Measurements from ENCODE around the gene NIM1K.

NIM1K gene

DNA sequence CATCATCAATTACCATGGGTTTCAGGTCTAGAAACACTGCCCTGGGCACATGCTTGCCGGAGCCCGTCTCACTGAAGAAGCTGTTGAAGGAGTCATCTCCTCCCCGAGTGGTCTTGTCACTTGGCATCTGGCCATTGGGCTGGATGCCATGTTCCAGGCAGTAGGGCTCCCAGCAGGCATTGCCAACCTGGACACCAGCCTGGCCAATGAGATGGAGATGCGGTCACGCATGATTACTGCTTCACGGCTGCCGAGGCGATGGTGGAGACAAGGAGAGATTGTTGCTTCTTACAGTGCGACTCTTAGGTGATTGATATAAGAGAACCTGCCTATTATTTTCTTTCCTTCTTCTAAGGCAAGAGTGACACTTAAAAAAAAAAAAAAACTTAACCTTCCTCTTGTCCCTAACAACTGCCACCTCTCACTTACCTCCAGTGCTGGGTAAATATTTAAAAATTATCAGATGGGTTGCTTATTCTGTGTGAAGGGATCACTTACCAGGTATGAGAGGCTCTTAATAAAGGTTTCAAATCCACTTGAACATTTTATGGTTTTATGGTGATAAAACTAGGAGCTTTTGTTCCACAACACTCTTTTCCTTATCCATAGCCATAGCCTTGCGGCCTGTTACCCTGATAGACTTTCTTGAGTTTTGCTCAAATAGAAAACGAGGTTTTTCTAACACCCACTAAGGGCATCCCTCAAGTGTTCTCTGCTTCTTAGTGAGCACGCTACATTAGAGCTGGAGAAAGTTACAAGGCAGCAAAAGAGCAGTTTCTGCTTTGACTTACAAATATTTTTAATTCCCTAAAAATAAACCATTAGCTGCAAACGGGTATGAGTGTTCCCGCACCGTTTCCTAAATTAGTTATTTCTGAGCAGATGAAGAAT, 41.2 kb downstream of the NIM1K start:
- no peak for DNase-seq (ENCODE audit: low read depth)
- H3K4me3 ChIP-seq (ENCODE audit: control insufficient read depth, low read depth, low read length): no peak overlapping the region
- TF ChIP-seq, protein P1, sequence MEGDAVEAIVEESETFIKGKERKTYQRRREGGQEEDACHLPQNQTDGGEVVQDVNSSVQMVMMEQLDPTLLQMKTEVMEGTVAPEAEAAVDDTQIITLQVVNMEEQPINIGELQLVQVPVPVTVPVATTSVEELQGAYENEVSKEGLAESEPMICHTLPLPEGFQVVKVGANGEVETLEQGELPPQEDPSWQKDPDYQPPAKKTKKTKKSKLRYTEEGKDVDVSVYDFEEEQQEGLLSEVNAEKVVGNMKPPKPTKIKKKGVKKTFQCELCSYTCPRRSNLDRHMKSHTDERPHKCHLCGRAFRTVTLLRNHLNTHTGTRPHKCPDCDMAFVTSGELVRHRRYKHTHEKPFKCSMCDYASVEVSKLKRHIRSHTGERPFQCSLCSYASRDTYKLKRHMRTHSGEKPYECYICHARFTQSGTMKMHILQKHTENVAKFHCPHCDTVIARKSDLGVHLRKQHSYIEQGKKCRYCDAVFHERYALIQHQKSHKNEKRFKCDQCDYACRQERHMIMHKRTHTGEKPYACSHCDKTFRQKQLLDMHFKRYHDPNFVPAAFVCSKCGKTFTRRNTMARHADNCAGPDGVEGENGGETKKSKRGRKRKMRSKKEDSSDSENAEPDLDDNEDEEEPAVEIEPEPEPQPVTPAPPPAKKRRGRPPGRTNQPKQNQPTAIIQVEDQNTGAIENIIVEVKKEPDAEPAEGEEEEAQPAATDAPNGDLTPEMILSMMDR (conservative IDR thresholded peaks at IDR 0.05; ENCODE audit: control insufficient read depth, insufficient read depth, low read depth, low read length): no peak

DNA sequence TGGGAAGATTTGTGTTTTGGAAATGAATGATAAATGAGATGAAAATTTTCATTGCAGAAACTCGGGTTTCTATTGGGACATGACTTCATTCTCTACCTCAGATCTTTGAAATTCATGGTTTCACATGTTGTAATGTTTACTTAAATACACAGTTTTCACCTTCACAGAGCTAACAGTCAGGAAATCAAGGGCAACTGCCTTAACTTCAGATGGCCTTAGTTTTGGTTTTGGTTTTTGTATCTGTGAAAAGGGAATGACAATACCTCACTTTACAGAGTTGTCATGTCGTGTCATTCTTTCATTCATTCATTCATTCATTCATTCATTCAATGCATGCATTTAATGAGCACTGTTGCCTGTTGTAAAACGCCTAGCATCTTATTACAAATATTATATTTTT, 41.9 kb downstream of the NIM1K start:
- no peak overlapping the region for H3K4me3 ChIP-seq (ENCODE audit: control insufficient read depth, low read depth, low read length)
- DNase-seq (ENCODE audit: low read depth): no peak
- TF ChIP-seq, protein P1 (conservative IDR thresholded peaks at IDR 0.05; ENCODE audit: control insufficient read depth, insufficient read depth, low read depth, low read length): no peak

DNA sequence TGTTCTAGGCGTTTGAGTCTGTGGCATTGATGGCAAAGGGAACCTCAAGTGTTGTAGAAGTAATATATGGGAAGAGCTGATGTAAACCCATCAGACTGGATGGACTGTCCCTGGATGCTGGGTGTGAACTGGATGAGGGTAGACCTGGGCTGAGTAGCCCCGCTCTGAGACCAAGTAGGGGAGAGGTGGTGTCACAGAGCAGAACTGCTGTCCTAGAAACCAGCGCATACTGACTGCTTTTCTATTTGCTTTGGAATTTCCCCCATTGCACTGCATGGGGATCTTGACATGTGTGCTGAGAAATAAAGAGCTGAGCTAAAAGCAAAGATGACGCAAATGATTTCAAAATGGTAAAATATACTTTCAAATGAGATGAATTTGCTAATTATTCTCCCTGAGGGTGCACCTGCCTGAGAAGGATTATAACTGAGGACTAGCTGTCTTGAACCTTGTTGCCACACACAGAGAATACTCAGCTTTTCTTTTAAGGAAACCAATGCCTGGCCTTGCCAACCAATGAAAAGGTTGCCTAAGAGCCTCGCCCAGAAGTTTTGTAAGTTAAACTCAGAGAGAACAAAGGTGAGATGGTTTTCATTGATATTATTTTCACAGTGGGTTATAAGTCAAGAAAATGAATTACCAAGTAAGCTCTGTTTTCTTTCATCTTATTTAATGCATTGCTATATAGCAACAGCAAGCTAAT, 44.8 kb downstream of the NIM1K start:
- H3K4me3 ChIP-seq (ENCODE audit: control insufficient read depth, low read depth, low read length): no peak overlapping the region
- DNase-seq (ENCODE audit: low read depth): no peak
- TF ChIP-seq, protein P1 (conservative IDR thresholded peaks at IDR 0.05; ENCODE audit: control insufficient read depth, insufficient read depth, low read depth, low read length): no peak

DNA sequence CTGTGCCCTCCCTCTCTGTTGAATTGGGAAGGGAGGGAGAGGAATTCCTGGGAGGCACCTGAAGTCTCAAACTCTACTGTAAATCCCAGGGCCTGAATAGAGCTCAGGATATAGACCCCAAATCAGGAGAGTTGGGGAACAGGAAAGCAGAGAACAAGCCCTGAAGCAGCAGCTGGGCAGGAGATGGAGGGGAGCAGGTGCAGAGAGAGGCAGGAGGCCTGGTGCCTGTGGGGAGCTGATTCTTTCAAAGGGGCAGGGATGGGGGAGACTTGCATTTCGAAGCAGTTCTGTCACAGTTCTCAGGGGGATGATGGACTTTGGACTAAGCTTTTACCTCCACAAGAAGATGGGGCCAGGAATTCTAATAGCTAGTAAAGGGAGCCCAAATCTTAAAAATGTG, 50.2 kb downstream of the NIM1K start:
- no peak overlapping the region for H3K4me3 ChIP-seq (ENCODE audit: control insufficient read depth, low read depth, low read length)
- DNase-seq (ENCODE audit: low read depth): no peak
- TF ChIP-seq, protein P1 (conservative IDR thresholded peaks at IDR 0.05; ENCODE audit: control insufficient read depth, insufficient read depth, low read depth, low read length): no peak

DNA sequence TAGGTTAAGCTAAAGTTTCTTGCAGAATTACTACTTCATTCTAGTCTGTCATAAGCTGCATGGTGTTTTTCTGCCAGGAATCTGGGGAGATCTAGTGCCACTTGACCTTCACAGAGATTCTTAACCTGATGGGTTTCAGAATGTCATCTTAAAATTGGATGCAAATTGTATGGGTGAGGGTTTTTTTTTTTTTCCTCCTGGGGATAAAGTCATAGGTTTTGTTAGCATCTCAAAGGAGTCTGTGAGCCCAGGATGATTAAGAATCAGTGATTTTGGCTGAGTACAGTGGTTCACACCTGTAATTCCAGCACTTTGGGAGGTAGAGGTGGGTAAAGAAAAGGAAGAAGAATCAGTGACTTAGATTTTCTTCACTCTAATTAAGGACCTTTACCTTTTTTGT, 51.2 kb downstream of the NIM1K start:
- no peak for DNase-seq (ENCODE audit: low read depth)
- H3K4me3 ChIP-seq (ENCODE audit: control insufficient read depth, low read depth, low read length): no peak overlapping the region
- TF ChIP-seq, protein P1 (conservative IDR thresholded peaks at IDR 0.05; ENCODE audit: control insufficient read depth, insufficient read depth, low read depth, low read length): no peak

DNA sequence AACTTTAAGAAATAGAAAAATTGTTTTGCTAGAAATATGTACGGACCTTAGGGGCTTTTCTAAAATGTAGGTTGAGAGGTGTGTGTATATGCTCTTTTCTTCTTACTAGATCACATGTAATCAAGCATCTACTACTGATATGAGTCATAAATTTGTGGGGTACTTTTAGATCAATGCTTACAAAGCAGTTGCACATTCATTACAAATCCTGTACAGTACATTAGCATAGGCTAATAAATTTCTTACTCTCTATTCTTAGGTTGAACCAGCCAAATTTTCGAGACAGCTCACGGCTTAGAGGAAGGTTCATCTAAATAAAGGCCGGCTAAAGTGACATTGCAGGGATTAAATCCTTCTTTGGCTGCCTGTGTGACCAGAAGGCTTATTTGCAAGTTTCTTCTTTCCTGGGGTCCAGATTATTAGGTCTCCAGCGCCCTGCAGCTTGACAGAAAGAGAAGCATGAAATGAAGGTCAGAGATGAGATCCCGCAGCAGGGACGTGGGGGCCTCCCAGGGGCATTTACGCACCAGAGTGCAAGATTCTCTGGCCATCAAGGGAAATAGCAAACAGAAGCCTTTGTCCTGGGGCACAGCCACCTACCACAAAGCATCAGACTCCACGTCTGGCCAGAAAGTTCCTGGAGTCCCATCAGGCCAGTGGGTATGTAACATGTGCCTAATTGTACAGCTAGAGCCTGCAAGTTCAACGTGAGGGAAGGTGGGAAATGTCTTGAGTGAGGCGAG, 53.0 kb downstream of the NIM1K start:
- H3K4me3 ChIP-seq (ENCODE audit: control insufficient read depth, low read depth, low read length): no peak overlapping the region
- TF ChIP-seq, protein P1 (conservative IDR thresholded peaks at IDR 0.05; ENCODE audit: control insufficient read depth, insufficient read depth, low read depth, low read length): no peak

More for the DNA sequence above, 53.0 kb downstream of the NIM1K start:
- DNase-seq (ENCODE audit: low read depth): no peak

Measured in fibroblast of mammary gland (primary cell).